Upper lobe of right lung (tissue), 1 donor: ENCODE results near the gene GSTT4. TPM values are rescaled to one million over a fixed set of nuclear protein-coding genes. Genes with fewer than 3 reads are reported as not detected.
A peak's percentile ranks its signal among the peaks of the same experiment; 100 is the strongest.
"Not testable (repeated sequence)": the region's sequence is repeated elsewhere in the genome, so short reads cannot be mapped to it uniquely, and the experiment has no call there.

Experiments
- ATAC-seq: fragments of 200-7000 bp; cut with Tn5 transposase; one replicate; pipeline ENCODE4 v1.9.1; 2020; ENCODE audit warnings: mild to moderate bottlenecking, moderate library complexity
- DNase-seq: peaks from one replicate; pipeline ENCODE4 v3.0.0-alpha.2; 2020
- H3K27ac ChIP-seq: fragments of 200-600 bp; one replicate; pipeline ENCODE4 v1.8.0; 2022
- H3K27me3 ChIP-seq: fragments of 200-600 bp; one replicate; pipeline ENCODE4 v1.8.0; 2022; ENCODE audit warnings: mild to moderate bottlenecking
- H3K36me3 ChIP-seq: fragments of 200-600 bp; one replicate; pipeline ENCODE4 v1.8.0; 2022
- H3K4me1 ChIP-seq: fragments of 200-600 bp; one replicate; pipeline ENCODE4 v1.8.0; 2022
- H3K4me3 ChIP-seq: fragments of 200-600 bp; one replicate; pipeline ENCODE4 v1.8.0; 2022; ENCODE audit warnings: mild to moderate bottlenecking
- H3K9me3 ChIP-seq: fragments of 200-600 bp; one replicate; pipeline ENCODE4 v1.8.0; 2022
- intact Hi-C: fragments of 100-400 bp; cut with DNase I; formaldehyde crosslinking; loops from one replicate; pipeline ENCODE4 v1.11.0; 2022
- total RNA-seq: library from RNA; stranded (reverse); fragmentation: NEBNext Ultra II Directional; extraction: Animal tissue kit (Norgen Biotek cat#: 25700); gene quantifications from one replicate; pipeline ENCODE4 v1.2.1, GENCODE V29; 2021
- TF ChIP-seq, protein P1 (sequence below): fragments of 200-600 bp; IDR thresholded peaks from one replicate; pipeline ENCODE4 v1.8.0; 2022; ENCODE audit warnings: antibody characterized with exemption
- donor health status: DM: no; HTN: yes; CAD: no; lungs with severe emphysema.

The GSTT4 gene
- total RNA-seq, 1 donor from 2014 or later, result not detected

DNA sequence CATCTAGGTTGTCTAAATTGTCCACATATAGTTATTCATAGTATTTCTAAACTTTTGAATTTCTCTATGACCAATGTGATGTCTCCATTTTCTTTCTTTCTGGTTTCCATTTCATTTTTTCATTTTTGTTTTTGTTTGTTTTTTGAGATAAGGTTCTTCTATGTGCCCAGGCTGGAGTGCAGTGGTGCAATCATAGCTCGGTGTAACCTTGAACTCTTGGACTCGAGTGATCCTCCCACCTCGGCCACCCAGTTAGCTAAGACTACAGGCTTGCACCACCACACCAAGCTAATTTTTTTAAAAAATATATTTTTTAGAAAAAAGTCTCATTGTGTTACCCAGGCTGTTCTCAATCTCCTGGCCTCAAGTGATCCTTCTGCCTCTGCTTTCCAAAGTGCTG, 8.2 kb downstream of the GSTT4 start:
- H3K36me3 ChIP-seq, result no peaks in the 10 kb centered on the region
- ATAC-seq, result no peak
- TF ChIP-seq, protein P1, sequence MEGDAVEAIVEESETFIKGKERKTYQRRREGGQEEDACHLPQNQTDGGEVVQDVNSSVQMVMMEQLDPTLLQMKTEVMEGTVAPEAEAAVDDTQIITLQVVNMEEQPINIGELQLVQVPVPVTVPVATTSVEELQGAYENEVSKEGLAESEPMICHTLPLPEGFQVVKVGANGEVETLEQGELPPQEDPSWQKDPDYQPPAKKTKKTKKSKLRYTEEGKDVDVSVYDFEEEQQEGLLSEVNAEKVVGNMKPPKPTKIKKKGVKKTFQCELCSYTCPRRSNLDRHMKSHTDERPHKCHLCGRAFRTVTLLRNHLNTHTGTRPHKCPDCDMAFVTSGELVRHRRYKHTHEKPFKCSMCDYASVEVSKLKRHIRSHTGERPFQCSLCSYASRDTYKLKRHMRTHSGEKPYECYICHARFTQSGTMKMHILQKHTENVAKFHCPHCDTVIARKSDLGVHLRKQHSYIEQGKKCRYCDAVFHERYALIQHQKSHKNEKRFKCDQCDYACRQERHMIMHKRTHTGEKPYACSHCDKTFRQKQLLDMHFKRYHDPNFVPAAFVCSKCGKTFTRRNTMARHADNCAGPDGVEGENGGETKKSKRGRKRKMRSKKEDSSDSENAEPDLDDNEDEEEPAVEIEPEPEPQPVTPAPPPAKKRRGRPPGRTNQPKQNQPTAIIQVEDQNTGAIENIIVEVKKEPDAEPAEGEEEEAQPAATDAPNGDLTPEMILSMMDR, result no peak
- H3K4me1 ChIP-seq, result no peaks in the 10 kb centered on the region
- no peak overlapping the region for H3K4me3 ChIP-seq
- H3K27me3 ChIP-seq, result no peaks in the 10 kb centered on the region
- no peaks in the 10 kb centered on the region for H3K9me3 ChIP-seq
- no peak for DNase-seq
- intact Hi-C loops, result no loop called here
- no peak overlapping the region for H3K27ac ChIP-seq

DNA sequence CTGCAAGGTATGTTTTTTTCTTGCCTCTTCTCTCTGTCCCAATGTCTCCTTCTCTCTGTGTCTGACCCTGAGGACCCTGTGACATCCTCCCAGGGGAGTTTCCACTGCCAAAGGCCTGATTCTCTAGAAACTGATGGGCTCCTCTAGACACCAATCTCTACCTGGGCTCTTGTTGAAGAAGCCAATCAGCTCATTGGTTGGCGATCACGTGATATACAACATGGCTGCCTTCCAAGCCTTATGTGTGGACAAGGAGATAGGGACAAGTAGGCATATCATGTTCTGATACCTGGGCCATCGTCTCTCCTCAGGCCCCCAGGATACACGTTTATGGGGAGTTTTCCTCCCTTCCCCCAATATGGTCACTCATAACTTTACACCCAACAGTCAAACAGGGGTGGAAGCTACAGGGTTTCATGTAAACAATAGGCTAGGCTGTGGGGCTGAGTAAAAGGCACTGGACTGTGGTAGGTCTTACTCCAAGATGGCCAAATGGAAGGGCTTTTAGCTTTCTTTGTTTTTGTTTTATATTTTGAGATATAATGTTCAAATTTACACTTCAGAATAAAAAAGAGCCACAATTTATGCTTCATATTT, 11.6 kb downstream of the GSTT4 start:
- H3K4me3 ChIP-seq, H3K9me3 ChIP-seq, ATAC-seq, intact Hi-C loops, H3K27me3 ChIP-seq, DNase-seq, H3K36me3 ChIP-seq, H3K27ac ChIP-seq, H3K4me1 ChIP-seq: not testable (repeated sequence)

DNA sequence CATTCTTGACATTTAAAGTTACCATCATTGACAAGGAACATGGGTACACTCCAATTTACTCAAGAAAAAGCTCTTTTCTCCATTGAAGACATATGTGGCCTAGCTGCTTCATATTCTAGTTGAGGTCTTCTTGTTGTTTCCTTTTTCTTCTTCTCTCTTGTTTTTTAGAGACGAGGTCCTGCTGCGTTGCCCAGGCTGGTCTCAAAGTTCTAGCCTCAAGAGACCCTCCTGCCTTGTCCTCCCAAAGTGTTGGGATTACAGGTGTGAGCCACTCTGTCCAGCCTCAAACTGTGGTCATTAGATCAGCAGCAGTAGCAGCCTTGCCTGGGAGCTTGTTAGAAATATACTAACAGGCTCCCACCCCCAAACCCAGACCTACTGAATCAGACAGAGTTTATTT, 12.2 kb downstream of the GSTT4 start:
- H3K27ac ChIP-seq, H3K27me3 ChIP-seq, H3K4me3 ChIP-seq, intact Hi-C loops, ATAC-seq, H3K36me3 ChIP-seq, DNase-seq, H3K4me1 ChIP-seq, H3K9me3 ChIP-seq: not testable (repeated sequence)

DNA sequence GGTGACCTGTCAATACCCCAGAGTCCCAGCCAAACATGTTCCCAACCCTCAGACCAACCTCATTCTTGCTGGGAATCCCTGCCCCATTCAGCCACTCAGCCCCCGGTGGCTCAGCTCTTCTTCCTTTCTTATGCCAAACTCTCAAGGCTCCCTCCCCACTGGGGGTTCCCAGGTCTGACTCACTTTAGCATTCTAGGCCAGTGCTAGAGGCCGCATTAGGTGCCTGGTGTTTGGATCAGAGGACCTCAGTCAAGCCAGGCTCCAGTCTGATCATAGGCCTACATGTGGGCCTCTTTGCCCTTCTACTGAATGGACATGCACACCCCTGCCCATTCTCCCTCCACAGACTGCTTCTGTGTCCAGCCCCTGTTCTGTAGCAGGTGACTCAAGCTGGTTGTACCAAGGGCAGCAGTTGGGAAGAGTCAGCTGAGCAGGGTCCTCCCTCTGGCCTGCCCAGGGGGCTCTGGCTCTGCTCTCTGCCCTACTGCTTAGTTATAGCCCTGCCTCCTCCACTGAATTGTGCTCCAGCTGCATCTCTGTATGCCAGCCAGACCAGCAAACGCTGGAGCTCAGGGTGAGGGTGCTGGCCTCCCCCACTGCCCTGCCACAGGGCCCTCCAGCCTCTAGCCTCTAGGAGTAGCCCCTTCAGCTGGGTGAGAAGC, 15.5 kb downstream of the GSTT4 start:
- intact Hi-C loops, H3K27me3 ChIP-seq, H3K9me3 ChIP-seq, H3K36me3 ChIP-seq, H3K4me1 ChIP-seq, H3K27ac ChIP-seq, DNase-seq, H3K4me3 ChIP-seq: not testable (repeated sequence)
- peak; percentile 65 for ATAC-seq

DNA sequence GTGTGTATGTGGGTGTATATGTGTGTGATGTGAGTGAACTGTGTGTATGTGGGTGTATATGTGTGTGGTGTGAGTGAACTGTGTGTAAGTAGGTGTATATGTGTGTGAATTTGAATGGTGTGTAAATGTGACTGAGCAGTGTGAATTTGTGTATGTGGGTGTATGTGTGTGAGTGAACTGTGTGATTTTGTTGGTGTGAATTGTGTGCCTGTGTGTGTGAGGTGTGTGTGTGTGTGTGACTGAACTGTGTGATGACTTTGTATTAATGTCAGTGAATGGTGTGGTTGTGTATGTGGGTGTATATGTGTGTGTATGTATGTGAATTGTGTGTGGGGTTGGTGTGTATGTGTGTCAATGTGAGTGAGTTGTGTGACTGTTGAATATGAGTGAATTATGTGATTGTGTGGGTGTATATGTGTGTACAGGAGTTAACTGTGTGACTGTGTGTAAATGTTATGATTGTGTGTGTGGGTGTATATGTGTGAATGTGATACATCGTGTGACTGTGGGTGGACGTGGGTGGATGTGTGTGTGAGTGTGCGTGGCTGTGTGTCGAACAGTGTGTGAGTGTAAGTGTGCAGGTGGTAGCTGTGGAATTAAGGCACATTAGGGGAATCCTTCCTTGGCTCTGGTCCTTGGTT, 18.6 kb downstream of the GSTT4 start:
- H3K36me3 ChIP-seq, H3K27ac ChIP-seq, intact Hi-C loops, ATAC-seq, DNase-seq, H3K9me3 ChIP-seq, H3K27me3 ChIP-seq, H3K4me1 ChIP-seq, H3K4me3 ChIP-seq: not testable (repeated sequence)

DNA sequence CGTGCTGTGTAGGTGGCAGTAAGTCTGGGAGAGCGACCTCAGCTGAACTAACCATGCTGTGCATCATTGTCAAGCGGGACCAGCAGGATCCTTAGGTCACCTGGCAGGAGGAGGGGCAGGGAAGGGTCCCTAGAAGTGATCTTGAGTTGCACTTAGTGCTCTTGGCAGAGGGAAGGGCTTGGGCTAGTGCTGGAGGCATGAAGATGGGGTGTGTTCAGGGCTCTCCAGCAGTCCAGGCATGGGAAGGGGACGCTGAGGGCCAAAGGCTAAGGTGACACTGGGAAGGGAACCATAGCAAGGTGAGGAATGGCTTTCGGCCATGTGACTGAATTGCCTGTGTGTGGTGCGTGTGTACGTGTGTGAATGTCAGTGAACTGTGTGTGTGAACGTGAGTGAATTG, 19.2 kb downstream of the GSTT4 start:
- intact Hi-C loops, H3K36me3 ChIP-seq, H3K4me1 ChIP-seq, H3K4me3 ChIP-seq, H3K9me3 ChIP-seq, DNase-seq, H3K27me3 ChIP-seq, H3K27ac ChIP-seq: not testable (repeated sequence)
- ATAC-seq, result peak; percentile 39

DNA sequence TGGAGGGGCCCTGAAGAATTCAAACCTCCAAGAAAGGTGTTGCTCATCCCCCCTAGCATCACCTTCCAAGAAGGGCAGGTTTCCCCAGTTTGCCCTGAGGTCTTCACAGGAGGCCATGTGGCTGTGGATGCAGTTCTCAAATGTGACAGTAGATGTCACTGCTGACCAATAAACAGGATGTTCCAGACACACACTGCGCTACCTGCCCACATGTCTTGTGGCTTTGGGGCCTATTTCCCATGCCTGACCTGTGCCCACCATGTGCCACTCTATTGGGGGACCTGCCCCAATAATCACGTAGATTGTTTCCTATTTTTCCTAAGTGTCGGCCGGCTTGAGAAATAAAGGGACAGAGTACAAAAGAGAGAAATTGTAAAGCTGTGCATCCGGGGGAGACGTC, 20.8 kb downstream of the GSTT4 start:
- H3K4me1 ChIP-seq, result no peaks in the 10 kb centered on the region
- TF ChIP-seq, protein P1, result peak; percentile 68
- DNase-seq (peak; percentile 42), ATAC-seq (peak; percentile 56)
- H3K36me3 ChIP-seq, result no peaks in the 10 kb centered on the region
- no peaks in the 10 kb centered on the region for H3K27me3 ChIP-seq
- H3K27ac ChIP-seq, result no peak overlapping the region
- H3K9me3 ChIP-seq, result no peaks in the 10 kb centered on the region
- H3K4me3 ChIP-seq, result no peak overlapping the region
- intact Hi-C loops, result no loop called here

DNA sequence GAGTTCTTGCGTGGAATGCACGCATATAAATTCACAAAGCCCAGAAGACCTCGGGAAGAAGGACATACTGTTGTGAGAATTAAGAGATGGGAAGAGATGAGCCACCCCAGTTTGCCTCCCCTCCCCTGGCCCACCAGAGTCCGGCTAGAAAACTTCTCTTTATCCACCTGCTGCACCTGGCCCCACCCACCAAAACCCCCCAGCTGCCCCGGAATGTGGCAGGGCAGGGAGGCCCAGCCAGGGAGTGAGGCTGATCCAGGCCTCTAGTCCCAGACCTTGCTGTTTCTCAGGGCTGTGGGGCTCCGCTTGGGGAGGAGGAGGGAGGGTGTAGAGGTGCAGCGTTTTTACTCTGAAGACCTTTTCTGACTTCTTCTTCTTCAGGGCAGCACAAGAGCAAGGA, 24.7 kb downstream of the GSTT4 start:
- H3K4me3 ChIP-seq, intact Hi-C loops: not testable (repeated sequence)

DNA sequence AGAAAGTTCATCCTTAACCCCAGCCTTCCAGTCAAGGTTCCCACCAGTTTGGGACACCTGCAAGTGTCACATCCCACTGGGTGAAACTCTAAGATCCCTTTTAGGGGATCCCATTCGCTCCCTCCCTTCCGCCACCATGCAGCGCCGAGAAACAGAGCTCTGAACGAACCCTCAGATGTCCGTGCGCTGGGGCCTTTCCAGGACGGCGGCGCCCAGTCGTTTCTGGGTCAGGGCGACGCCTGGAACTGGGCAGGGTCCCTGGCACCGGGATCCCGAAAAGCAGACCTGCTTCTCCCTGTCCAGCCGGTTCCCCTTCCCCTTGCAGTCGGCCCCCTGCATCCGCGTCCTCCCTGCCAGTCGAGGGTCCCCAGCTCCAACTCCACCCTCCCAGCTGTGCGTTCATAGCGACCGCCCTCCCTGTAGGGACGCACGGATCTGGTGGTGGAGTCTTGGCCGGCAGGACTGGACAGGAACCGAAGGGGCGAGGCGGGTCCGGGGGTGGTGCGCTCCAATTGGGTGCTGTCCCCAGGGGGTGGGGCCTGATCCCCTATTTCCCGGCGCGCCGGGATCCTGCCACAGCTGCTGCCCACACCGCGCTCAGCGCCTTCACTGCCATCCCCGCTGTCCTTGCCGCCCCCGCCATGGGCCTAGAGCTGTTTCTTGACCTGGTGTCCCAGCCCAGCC, 25.6 kb downstream of the GSTT4 start, which contains the start of gene GSTT2:
GSTT2 (plus strand) TSS at position 578 of the 684 bp plus-strand sequence.
- peak; percentile 95 for ATAC-seq
- H3K4me1 ChIP-seq, H3K27ac ChIP-seq, H3K4me3 ChIP-seq, H3K36me3 ChIP-seq, DNase-seq, H3K27me3 ChIP-seq, intact Hi-C loops, H3K9me3 ChIP-seq: not testable (repeated sequence)

More for the DNA sequence above, 24.7 kb downstream of the GSTT4 start:
- H3K9me3 ChIP-seq, H3K36me3 ChIP-seq, H3K4me1 ChIP-seq, H3K27ac ChIP-seq, H3K27me3 ChIP-seq, ATAC-seq: not testable (repeated sequence)
- DNase-seq, result peak; percentile 59

DNA sequence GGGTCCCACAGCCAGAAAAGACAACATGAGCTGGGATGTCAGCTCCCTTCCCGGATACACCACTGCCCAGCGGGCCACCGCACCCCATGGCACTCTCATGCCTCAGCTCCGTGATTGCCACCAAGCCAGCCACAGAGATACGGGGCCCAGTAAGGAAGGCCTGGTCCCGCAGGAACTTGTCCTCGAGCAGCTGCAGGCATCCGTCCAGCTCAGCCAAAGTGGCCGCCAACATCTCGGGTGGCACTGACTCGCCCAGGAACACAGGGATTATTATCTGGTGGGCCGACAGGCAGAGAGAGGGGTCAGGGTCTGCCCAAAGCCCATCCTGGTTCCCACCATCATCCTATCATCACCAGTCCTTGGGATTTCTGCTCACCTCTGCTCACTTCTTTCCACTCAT, 27.9 kb downstream of the GSTT4 start:
- H3K27me3 ChIP-seq, H3K4me1 ChIP-seq, H3K27ac ChIP-seq, H3K9me3 ChIP-seq, intact Hi-C loops, H3K4me3 ChIP-seq, H3K36me3 ChIP-seq, ATAC-seq: not testable (repeated sequence)
- DNase-seq, result peak; percentile 62

DNA sequence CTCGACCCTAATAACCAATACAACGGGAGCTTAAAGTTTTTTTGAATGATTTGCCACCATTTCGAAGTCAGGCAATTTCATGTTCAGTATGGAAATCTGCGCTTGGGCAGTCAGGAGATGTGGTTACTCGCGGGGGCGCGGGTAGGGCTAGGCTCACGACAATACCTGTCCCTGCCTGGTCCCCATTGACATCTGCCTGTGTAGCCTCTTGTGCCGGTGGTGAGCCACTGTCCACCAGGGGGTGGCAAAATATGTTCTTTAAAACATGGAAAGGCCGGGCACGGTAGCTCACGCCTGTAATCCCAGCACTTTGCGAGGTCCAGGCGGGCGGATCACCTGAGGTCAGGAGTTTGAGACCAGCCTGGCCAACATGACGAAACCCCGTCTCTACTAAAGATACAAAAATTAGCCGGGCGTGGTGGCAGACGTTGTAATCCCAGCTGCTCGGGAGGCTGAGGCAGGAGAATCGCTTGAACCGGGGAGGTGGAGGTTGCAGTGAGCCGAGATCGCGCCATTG, 30.4 kb downstream of the GSTT4 start:
- DNase-seq (peak; percentile 72), ATAC-seq (peak; percentile 54)
- intact Hi-C loops, H3K27me3 ChIP-seq, H3K27ac ChIP-seq, H3K9me3 ChIP-seq, H3K4me1 ChIP-seq, H3K4me3 ChIP-seq: not testable (repeated sequence)
- peaks cover 21% of the 10 kb centered on the region for H3K36me3 ChIP-seq

DNA sequence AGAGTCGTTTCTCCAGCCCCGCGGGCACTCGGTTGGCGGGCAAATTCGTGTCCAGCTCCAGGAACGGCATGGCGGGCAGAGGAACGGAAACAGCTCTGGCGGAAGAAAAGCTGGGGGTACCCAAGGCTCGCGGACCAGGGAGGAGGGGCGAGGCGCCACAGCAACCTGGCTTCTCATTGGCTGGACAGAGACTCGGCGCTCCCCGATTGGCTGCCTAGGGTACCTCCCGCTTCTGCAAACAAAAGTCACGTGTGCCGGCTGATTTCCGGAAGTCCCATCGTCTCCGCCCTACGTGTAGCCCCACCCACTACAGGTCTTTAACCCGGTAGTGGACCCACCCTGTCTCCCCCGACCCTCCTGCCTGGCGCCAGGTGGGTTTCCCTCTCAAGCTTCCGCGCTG, 30.9 kb downstream of the GSTT4 start, which contains the start of gene DDT:
DDT (minus strand) TSS at position 97 of the 400 bp plus-strand sequence; CDS start at position 70, 27 bp downstream.
- ATAC-seq, result peak; percentile 98
- H3K27ac ChIP-seq, H3K4me1 ChIP-seq, intact Hi-C loops, H3K4me3 ChIP-seq, H3K27me3 ChIP-seq, DNase-seq, H3K9me3 ChIP-seq: not testable (repeated sequence)
- H3K36me3 ChIP-seq, result peaks cover 25% of the 10 kb centered on the region
